GM21528 (cell line): ENCODE measurements around the gene SMARCA2.

ENCODE experiments used
- ATAC-seq: cut with Tn5 transposase; IDR thresholded peaks from one replicate; pipeline ENCODE4 v1.9.1; 2021; ENCODE audit warnings: mild to moderate bottlenecking, moderate library complexity; ENCODE audit not compliant: unreplicated experiment, low FRiP score

Gene SMARCA2

GRCh38 chr9:2086116-2086515, 71.0 kb downstream of the SMARCA2 start:
- no peak for ATAC-seq

GRCh38 chr9:2086971-2087370, 71.8 kb downstream of the SMARCA2 start:
- ATAC-seq, result no peak

GRCh38 chr9:2087500-2088313, 72.6 kb downstream of the SMARCA2 start:
- ATAC-seq, result peak; percentile 82

DNA sequence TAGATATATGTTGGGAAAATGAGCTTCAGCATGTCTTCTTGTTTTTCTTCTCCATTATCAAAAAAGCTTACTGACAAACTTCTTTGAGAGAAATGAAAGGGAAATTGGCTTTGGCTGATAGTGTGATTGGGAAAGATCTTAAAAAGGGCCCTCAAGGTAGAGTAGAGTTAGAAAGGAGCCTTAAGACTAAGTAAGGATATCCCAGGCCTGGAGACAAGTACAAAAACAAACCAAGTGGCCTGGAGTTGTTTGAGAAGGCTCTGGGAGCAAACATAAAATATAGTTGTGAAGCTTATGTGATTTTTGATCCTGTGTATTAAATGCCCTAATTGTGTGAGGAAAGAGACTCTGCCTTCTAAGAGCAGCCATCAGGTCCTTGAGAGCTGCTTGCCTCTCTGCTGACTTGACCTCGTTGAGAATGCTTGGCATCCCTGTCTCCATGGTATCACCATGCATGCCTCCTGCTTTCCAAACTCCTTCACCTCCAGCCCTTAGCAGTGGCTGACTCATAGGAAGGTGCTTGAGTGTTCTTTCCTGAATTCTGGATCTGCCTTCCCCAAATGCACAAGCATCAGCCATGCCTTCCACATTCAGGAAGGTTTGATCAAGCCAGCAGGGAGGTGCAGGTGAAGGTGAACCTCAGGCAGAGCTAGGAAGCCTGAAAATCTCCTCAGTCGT, 78.9 kb downstream of the SMARCA2 start:
- ATAC-seq, result no peak

DNA sequence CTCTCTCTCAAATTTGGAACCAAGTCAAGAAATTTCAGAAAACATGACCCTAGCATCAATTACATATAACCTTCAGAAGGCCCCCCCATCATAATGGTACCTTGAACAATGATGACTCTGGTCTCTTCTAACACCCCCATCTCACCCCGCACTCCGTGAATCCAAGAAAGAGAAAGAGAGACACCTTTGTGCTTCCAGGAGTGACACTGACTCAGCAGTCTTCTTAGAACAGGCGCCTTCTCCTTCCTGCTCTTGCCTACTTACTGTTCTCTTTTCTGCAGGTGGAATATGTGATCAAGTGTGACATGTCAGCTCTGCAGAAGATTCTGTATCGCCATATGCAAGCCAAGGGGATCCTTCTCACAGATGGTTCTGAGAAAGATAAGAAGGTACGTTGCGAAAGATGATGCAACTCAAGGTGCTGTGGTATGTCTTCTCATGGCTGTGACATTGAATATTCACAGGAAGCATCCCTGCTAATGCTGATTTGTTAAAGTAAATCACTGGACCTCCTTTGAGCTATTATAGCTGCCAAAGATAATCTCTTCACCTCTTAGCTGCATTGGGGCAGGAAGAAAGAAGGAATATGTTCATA, 81.3 kb downstream of the SMARCA2 start:
- ATAC-seq, result no peak

- no peak for ATAC-seq
Measured at GRCh38 chr9:2106666-2107065, 91.5 kb downstream of the SMARCA2 start.

DNA sequence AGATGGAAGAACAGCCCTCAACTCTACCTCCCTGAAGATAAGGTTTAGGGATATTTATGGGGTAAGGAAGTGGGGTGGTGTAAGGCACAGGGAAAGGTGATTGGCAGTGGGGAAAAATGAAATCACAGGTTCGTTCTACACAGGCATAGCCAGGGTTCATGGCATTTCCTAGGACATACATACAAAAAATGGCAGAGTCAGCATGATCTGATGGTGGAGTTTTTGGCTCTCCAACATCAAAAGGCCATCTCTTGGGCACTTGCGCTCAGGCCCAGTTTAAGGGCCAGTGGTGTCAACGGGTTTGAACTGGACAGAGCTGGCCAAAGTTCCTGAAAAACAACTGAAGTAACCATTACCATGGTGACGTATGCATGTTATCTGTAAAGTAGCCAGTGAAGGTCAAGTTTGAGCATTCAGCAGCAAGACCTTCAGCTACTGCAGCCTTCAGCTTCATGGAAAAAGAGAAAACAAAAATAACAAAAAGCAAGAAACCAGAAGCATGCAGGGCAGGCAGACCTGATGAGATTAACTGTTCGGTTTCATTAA, 92.8 kb downstream of the SMARCA2 start:
- ATAC-seq, result no peak

- ATAC-seq, result no peak
Measured at GRCh38 chr9:2109069-2109650, 94.0 kb downstream of the SMARCA2 start.

DNA sequence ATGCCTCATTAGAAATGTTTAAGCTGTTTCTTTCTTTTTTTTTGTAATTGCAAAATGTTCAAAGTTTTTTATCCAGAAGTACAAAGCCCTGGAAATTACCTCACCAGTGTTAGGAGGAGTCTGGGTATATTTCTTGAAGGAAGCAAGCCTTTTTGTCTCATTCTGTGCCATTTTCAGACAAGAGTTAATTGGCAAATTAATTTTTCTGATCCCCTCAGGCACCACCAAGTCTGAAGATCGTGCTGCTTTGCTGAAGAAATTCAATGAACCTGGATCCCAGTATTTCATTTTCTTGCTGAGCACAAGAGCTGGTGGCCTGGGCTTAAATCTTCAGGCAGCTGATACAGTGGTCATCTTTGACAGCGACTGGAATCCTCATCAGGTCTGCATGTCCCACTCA, 94.9 kb downstream of the SMARCA2 start:
- no peak for ATAC-seq

GRCh38 chr9:2116073-2116472, 100.9 kb downstream of the SMARCA2 start:
- no peak for ATAC-seq

GRCh38 chr9:2117527-2117926, 102.4 kb downstream of the SMARCA2 start:
- no peak for ATAC-seq

DNA sequence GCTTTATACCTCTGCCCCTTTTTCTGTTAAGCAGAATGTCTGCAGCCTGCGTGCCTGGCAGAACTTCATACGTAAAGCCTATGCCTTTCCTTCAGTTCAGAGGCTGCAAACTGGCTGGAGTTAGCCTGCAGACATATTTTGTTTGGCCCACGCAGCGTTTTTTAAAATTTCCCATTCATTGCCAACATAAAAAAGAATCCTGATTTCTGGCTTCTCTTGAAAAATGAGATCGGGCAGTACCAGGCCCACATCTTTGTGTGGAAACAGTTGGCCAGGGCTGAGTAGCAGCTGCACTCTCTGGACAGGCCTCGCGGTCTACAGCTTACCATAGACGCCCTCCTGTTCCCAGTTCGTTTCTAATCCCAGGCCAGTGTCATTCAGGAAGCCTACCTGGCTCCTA, 104.4 kb downstream of the SMARCA2 start:
- no peak for ATAC-seq

- no peak for ATAC-seq
Measured at GRCh38 chr9:2120926-2121689, 106.0 kb downstream of the SMARCA2 start.

DNA sequence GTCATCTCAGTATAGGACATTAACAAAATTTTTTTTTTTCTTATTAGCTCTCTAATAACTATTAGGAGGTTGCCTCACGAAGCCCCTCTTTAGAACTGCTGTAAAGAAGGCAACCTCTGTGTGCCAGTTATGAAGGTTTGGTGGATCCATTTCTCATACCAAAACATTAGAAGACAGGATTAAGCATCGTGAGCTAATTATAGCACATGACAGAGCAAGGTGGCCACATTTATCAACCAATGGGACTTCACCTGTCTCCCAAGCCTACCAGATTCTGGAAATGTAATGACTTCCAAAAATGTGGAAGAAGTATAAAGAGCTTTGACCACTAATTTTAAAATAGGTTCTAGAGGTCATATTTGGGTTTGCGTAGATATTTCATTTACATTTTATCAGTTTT, 107.2 kb downstream of the SMARCA2 start:
- no peak for ATAC-seq

GRCh38 chr9:2125906-2126305, 110.8 kb downstream of the SMARCA2 start:
- peak; percentile 93 for ATAC-seq

GRCh38 chr9:2126331-2126803, 111.2 kb downstream of the SMARCA2 start:
- peak; percentile 11 for ATAC-seq

DNA sequence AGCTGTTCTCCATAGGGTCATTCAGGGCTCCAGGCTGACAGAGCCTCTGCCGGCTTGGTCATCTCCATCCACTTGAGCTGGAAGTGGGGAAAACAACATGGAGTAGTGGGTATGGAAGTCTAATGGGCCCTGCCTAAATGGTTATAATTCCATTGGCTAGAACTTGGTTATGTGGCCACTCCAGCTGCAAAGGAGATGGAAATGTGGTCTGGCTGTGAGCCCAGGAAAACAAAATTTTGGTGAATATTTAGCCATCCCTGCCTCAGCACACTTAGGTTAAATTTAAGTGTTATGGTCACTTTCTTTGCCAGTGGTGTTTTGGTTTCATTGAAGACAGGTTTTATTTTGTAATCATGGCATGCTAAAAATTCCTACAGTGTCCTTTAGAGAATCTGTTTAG, 112.3 kb downstream of the SMARCA2 start:
- no peak for ATAC-seq

DNA sequence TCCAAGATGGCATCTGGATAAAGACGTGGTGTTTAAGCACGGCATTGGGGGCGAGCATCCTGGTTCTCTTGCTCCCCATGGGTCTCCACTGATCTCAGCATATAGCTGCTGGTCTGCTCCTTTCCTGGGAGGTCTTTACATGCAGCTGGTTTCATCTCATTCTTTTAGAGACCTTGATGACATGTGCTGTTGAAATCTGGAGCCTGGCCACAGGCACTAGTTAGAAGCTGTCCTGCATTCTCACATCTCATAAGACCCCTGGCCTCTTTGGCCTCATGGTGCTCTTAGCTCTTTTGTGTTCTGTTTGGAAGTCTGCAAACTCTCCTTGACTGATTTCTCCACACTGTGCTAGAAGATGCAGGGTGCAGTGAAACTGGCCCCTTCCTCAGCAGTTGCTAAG, 113.0 kb downstream of the SMARCA2 start:
- no peak for ATAC-seq

DNA sequence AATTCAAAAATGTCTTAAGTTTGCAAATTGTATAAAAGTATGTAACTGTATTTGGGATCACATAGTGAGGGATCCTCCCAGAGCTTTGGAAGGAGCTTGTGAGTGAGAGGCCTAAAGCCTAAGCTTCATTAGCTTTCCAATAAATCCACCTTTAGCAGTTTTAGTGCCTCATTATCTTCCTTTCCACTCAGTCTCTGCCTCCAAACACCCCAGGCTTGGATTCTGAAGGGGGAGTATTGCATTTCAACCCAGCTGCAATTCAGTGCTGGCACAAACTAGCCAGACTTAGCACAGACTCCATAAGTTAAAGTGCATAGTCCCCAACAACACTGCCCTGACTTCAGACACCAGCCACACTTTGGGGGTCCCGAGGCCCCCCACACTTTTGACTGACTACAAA, 113.5 kb downstream of the SMARCA2 start:
- ATAC-seq, result no peak

DNA sequence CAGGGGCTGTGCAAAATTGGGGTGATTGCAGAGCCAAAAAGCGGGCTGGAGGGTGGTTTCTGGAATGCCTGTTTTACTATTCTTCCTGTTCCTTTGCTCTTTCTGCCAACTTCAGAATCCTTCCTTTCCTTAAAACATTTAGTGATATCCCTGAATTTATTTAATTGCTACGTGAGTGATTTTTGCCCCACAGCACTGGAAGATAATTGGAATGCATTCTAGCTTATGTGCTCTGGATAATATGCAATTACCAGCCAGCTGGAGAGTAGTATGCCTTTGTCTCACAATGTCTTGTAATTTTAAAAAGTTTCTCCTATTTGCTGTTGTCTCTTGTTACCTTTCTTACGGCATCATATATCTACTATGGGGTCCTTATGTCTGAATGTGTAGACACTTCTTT, 115.8 kb downstream of the SMARCA2 start:
- no peak for ATAC-seq
